Duodenal mucosa (tissue), 2 donors: ENCODE data around the gene SHANK2.

Experiments used
- H3K27ac ChIP-seq: one replicate; pipeline ENCODE4 v1.7.0; 2013; ENCODE audit warnings: low read depth, low read length
- H3K27me3 ChIP-seq, 2 donors: one replicate each; pipeline ENCODE4 v1.7.0; 2013; ENCODE audit warnings: low read length in 2 of 2, control low read depth in 1 of 2; ENCODE audit not compliant: insufficient read depth in 2 of 2, control insufficient read depth in 1 of 2
- H3K36me3 ChIP-seq, 2 donors: one replicate each; pipeline ENCODE4 v1.7.0; 2013; ENCODE audit warnings: low read length in 2 of 2, control low read depth in 1 of 2; ENCODE audit not compliant: insufficient read depth in 2 of 2, control insufficient read depth in 1 of 2
- H3K4me1 ChIP-seq, 2 donors: one replicate each; pipeline ENCODE4 v1.7.0; 2013; ENCODE audit warnings: low read length in 2 of 2, control low read depth in 1 of 2; ENCODE audit not compliant: insufficient read depth in 2 of 2, control insufficient read depth in 1 of 2
- H3K4me3 ChIP-seq, 2 donors: one replicate each; pipeline ENCODE4 v1.7.0; 2013; ENCODE audit warnings: low read length in 2 of 2, low read depth in 1 of 2
- H3K9ac ChIP-seq, 2 donors: one replicate each; pipeline ENCODE4 v1.7.0; 2013; ENCODE audit warnings: low read length in 2 of 2, low read depth in 1 of 2
- H3K9me3 ChIP-seq, 2 donors: one replicate each; pipeline ENCODE4 v1.7.0; 2013; ENCODE audit warnings: low read length in 2 of 2, control low read depth in 1 of 2; ENCODE audit not compliant: control insufficient read depth in 1 of 2

Gene SHANK2

DNA sequence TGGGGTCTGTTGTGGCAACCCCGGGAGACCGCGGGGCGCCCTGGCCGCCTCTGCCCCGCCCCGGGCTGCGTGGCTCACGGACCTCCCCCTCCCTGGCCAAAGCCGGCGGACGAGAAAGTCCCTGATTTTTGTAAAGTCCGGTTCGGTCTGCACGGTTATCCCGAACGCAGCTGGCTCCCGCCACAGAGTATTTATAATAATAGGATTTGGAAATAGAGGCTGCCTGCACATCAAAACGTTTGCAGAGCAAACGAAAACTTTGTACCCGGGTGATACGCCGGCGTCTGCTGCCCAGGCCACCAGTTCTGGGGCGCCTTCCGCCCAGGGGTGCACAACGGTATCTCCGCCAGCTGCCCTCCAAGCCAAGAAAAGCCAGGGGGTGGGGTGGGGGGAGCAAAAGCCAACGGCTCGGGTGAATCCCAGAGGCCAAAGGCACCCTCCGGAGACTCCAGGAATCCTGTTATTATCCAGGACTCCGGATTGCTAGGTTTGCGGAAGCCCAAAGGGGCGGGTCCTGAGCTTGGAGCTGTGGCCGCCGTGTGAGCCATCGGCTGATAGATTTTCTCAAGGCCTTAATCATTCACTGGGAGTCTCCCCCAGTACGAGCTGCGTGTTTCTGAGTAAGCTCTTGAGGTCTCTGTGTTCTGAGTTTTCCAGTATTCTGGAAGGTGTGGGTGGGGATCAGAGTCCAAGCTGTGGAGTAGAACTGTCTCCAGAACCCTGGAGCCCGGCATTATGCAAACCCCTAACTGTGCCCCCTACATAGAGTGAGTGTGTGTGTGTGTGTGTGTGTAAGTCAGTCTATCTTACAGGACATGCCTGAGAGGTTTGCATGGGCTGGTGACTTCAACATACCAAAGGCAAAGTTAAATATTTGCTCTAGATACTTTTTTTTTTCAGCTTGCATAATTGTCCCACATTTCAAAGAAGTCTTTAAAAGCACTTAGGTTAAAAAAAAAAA, 673 bp upstream of the SHANK2 start:
- Histone ChIP-seq H3K36me3 (no peaks in the 10 kb centered on the region), H3K4me1 (peaks cover 7 to 12% of the 10 kb centered on the region in 2 donors), H3K27ac (peak overlapping the region; percentile 73), H3K27me3 (peaks cover 0 to 4% of the 10 kb centered on the region in 2 donors), H3K9ac (peak overlapping the region; percentile 25 to 27), H3K9me3 (no peaks in the 10 kb centered on the region), H3K4me3 (peak overlapping the region; percentile 65 to 71)

- peak overlapping the region; percentile 66 to 69 for H3K9ac ChIP-seq
- peak overlapping the region; percentile 80 to 82 for H3K4me3 ChIP-seq
- peaks cover 0 to 4% of the 10 kb centered on the region in 2 donors for H3K27me3 ChIP-seq
- no peaks in the 10 kb centered on the region for H3K9me3 ChIP-seq
- H3K36me3 ChIP-seq: no peaks in the 10 kb centered on the region
- H3K4me1 ChIP-seq: peaks cover 7 to 12% of the 10 kb centered on the region in 2 donors
- H3K27ac ChIP-seq: peak overlapping the region; percentile 70
These were observed 562 bp downstream of the SHANK2 start for GRCh38 chr11:71251761-71252268.

DNA sequence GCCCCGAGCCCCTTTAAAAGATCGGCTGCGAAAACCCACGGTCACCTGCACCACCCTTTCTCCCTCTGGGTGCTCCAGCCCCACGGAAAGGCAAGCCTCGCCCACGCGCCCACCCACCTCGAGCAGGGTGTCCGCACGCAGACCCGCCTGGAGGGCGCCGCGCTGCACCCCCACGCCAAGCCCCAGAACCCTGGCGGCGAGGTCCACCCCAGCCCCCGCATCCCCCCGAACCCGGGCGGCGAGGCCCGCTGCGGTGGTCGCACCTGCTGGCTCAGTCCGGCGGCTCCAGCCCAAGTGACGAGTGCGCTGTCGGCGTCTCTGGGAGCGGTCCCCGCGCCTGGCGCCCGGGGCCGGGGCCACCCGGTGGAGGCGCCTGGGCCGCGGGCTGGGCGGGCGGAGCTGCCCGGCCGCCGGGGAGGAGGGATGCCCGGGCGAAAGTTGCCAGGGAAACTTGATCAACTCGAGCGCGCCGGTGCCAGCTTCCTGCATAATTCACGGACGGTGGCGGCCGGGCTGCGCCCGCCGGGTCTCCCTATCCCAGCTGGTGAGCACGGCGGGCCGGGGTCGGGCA, 1.1 kb downstream of the SHANK2 start:
- Histone ChIP-seq H3K9ac (peak overlapping the region in 1 of 2 donors; percentile 39), H3K27ac (no peak overlapping the region), H3K27me3 (peaks cover 0 to 4% of the 10 kb centered on the region in 2 donors), H3K4me3 (peak overlapping the region; percentile 55 to 82), H3K9me3 (no peaks in the 10 kb centered on the region), H3K4me1 (peaks cover 7 to 12% of the 10 kb centered on the region in 2 donors), H3K36me3 (no peaks in the 10 kb centered on the region)

DNA sequence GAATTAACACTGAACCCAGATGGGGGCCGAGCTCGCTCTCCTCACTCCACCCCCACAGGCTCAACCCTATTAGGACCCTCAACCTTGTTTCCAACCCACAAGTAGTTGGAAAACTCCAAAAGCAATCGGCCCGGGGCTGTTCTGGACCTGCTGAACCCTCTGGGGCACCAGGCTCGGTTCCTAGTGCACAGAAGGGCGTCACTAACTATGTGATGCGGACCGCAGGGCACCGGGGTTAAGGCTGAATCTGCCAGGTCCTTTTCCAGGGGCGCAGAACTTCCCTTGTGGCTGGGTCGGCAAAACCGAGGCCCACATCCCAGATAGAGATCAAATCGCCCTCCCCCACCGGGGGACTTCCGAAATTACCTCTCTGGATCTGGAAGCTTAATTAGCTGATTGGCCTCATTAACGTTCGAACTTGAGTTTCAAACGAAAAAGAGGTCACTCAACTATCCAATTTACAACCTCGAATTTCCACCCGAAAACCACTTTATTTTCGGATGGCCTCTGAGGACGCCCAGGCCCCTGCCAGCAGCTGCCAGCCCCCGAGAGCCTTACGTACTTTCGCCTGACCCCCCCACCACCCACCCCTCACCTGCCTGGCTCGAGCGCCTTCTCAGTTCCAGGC, 1.7 kb downstream of the SHANK2 start:
- peak overlapping the region in 1 of 2 donors; percentile 39 for H3K9ac ChIP-seq
- no peak overlapping the region for H3K27ac ChIP-seq
- no peaks in the 10 kb centered on the region for H3K9me3 ChIP-seq
- peaks cover 7 to 11% of the 10 kb centered on the region in 2 donors for H3K4me1 ChIP-seq
- peaks cover 0 to 4% of the 10 kb centered on the region in 2 donors for H3K27me3 ChIP-seq
- H3K4me3 ChIP-seq: peak overlapping the region; percentile 55 to 82
- H3K36me3 ChIP-seq: no peaks in the 10 kb centered on the region

- Histone ChIP-seq H3K36me3 (no peaks in the 10 kb centered on the region), H3K27me3 (peaks cover 0 to 4% of the 10 kb centered on the region in 2 donors), H3K4me1 (peaks cover 7% of the 10 kb centered on the region in 2 donors), H3K4me3 (no peak overlapping the region), H3K9ac (no peak overlapping the region), H3K27ac (no peak overlapping the region), H3K9me3 (no peaks in the 10 kb centered on the region)
These were observed 3.1 kb downstream of the SHANK2 start for GRCh38 chr11:71249301-71249700.

DNA sequence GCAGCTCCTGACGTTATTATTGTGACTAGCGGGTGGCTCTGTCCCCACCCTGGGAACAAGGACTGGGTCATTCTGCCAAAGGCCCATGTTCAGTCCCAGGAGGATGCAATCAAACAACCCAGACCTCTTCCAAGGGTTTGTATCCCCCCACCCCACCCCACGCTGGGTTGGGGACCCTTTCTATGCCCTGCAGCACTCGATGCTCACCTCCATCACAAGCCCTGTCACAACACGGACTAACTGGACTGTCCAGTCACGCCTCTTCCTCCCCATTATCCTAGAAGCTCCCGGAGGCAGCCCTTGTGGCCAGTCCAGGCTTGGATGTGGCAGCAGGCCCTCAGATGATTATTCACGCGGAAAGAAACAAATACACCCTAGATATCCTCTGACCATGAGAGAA, 3.7 kb downstream of the SHANK2 start:
- Histone ChIP-seq H3K9ac (no peak overlapping the region), H3K27ac (no peak overlapping the region), H3K4me3 (no peak overlapping the region), H3K9me3 (no peaks in the 10 kb centered on the region), H3K27me3 (peaks cover 0 to 4% of the 10 kb centered on the region in 2 donors), H3K36me3 (no peaks in the 10 kb centered on the region), H3K4me1 (peaks cover 7% of the 10 kb centered on the region in 2 donors)

- Histone ChIP-seq H3K27ac (no peak overlapping the region), H3K9ac (no peak overlapping the region), H3K4me3 (no peak overlapping the region), H3K36me3 (no peaks in the 10 kb centered on the region), H3K9me3 (no peaks in the 10 kb centered on the region), H3K27me3 (peaks cover 0 to 4% of the 10 kb centered on the region in 2 donors), H3K4me1 (peaks cover 7% of the 10 kb centered on the region in 2 donors)
These were observed 4.2 kb downstream of the SHANK2 start for GRCh38 chr11:71248251-71248570.

DNA sequence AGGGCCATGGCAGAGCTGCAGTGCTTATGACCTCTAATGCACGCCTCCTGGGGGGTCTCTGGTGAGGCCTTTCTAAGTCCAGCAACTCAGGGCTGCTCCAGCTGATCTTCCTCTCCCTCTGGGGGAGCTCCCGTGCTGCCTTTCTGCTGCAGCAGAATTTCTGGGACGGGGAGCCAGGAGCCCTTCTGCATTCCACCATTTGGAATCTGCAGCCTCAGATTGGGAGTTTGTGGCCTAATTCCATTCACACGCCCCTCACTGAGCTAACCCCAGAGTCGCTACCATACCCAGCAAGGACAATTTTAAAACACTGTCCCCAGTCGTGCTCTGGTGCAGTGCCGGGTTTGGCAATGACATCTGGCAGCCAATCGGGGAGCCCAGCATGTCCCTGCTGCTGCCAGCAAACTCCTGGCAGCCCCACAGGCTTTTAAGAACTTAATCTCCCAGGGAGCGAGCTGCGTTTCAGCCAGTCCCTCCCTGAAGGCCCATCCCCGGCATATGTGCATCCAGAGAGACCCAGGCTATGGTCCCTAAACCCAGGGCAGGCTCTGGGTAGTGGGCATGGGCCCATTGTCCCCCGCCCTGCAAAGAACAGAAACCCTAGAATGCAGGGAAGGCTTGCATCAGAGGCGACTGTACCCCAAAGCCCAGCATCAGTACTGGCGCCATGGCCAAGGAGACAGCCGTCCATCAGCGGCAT, 4.7 kb downstream of the SHANK2 start:
- Histone ChIP-seq H3K9me3 (no peaks in the 10 kb centered on the region), H3K27ac (no peak overlapping the region), H3K4me3 (no peak overlapping the region), H3K27me3 (peaks cover 0 to 4% of the 10 kb centered on the region in 2 donors), H3K4me1 (peaks cover 7% of the 10 kb centered on the region in 2 donors), H3K9ac (no peak overlapping the region), H3K36me3 (no peaks in the 10 kb centered on the region)

DNA sequence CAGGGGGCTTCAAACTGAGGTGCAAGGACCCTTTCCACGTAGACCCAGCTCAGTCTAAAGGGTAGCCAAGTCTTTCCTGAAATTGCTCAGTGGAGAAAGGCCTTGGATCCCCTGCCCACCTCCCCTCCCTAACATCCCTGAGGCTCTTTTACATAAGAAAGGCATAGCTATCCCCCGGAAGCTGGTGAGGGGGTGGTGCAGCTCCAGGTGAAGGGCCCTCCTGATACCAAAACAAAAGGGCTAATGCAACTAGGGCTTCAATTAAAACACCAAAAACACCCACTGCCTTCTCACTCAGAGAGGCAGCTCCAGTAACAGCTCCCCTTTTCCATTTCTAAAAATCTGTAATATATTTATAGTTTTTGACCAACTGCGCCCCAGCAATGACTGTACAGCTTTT, 5.8 kb downstream of the SHANK2 start:
- Histone ChIP-seq H3K27me3 (peaks cover 0 to 4% of the 10 kb centered on the region in 2 donors), H3K9ac (no peak overlapping the region), H3K27ac (no peak overlapping the region), H3K9me3 (no peaks in the 10 kb centered on the region), H3K4me3 (no peak overlapping the region), H3K4me1 (peaks cover 7 to 11% of the 10 kb centered on the region in 2 donors), H3K36me3 (no peaks in the 10 kb centered on the region)
